ENCODE measurements around the gene CYP11A1. TPM values are rescaled to one million over a fixed set of nuclear protein-coding genes. Genes with fewer than 3 reads are reported as not detected.

The CYP11A1 gene
- polyA plus RNA-seq, 3 donors from 2014 or later: not detected

Other genes starting within 250 kb of the CYP11A1 start
- not detected for gene ISLR2, start 237.1 kb downstream of the CYP11A1 start, polyA plus RNA-seq
- not detected for gene ISLR, start 193.9 kb downstream of the CYP11A1 start, polyA plus RNA-seq
- gene STRA6, start 164.9 kb downstream of the CYP11A1 start, polyA plus RNA-seq: not detected
- gene CCDC33, start 131.3 kb downstream of the CYP11A1 start, polyA plus RNA-seq: not detected
- 1 to 10 TPM in 1 of 3 donors, under 1 TPM in 1, not detected in 1; 0.90 to 3.7 TPM for gene SEMA7A, start 66.3 kb upstream of the CYP11A1 start, polyA plus RNA-seq
- gene UBL7, start 93.5 kb upstream of the CYP11A1 start, polyA plus RNA-seq: 100 to 1,000 TPM; 110 to 163 (median 128) TPM
- 10 to 100 TPM in 1 of 3 donors, 1 to 10 TPM in 2; 3.2 to 17.3 (median 6.6) TPM for gene ARID3B, start 173.6 kb upstream of the CYP11A1 start, polyA plus RNA-seq
- 10 to 100 TPM; 32.4 to 82.1 (median 68.2) TPM for gene CLK3, start 248.2 kb upstream of the CYP11A1 start, polyA plus RNA-seq